Activated CD4-positive, alpha-beta memory T cell treated with anti-CD3 and anti-CD28 coated beads for 36 hours (primary cell): ENCODE measurements around the gene DLGAP1. TPM values are rescaled to one million over a fixed set of nuclear protein-coding genes. Genes with fewer than 3 reads are reported as not detected.

ENCODE experiments used
- microRNA-seq: library from miRNA; unstranded; fragments of <30 nt; microRNA quantifications from one replicate; pipeline ENCODE4 v1.2.0, GENCODE V29; 2022; ENCODE audit warnings: borderline number of aligned reads, borderline microRNAs expressed, borderline replicate concordance
- total RNA-seq, 2 experiments: library from RNA; stranded (reverse); gene quantifications; one replicate each; pipeline ENCODE4 v1.2.3, GENCODE V29; 2021

The DLGAP1 gene
- total RNA-seq, 2 experiments from 2014 or later, result 0.45 to 1.0 TPM

Small RNA genes lying within 50 kb of the gene (microRNA-seq; reads per million reads assigned to microRNA genes)
- gene MIR6718, result not detected
